Caco-2 (cell line): ENCODE data around the gene GDPD1. TPM values are rescaled to one million over a fixed set of nuclear protein-coding genes. Genes with fewer than 3 reads are reported as not detected.
"Not testable (repeated sequence)": the region's sequence is repeated elsewhere in the genome, so short reads cannot be mapped to it uniquely, and the experiment has no call there.

ENCODE experiments used
- BruUV-seq: library from RNA; stranded (reverse); fragments of 400-500 nt; replicated peaks from 2 replicates; lab custom pipeline; 2021; lab: Mats Ljungman, UMichigan
- CTCF ChIA-PET: fragments of 300-600 bp; sonication (Branson Sonifier 250); formaldehyde crosslinking; loops from one replicate; lab custom pipeline; 2022; ENCODE audit warnings: antibody characterized with exemption; lab: Charles Lee
- POLR2A ChIA-PET: fragments of 300-600 bp; sonication (Branson Sonifier 250); formaldehyde crosslinking; loops from one replicate; lab custom pipeline; 2022; ENCODE audit warnings: antibody characterized with exemption; lab: Charles Lee
- DNase-seq, 2 experiments: peaks; one replicate each; pipeline versions ENCODE4 v3.0.0 to v3.0.0-alpha.2; 2020 to 2022
- H3K27me3 ChIP-seq: replicated peaks from 2 replicates; pipeline ENCODE4 v1.6.0; 2011; ENCODE audit warnings: low read length; ENCODE audit not compliant: control insufficient read depth, insufficient read depth
- H3K36me3 ChIP-seq: 2 replicates; pipeline ENCODE4 v1.5.1; 2011; ENCODE audit warnings: low read length; ENCODE audit not compliant: control insufficient read depth, insufficient read depth
- H3K4me1 ChIP-seq: fragments of 250-450 bp; sonication (Bioruptor Pico); 2 replicates; pipeline ENCODE4 v1.5.1; 2020; ENCODE audit warnings: mild to moderate bottlenecking
- H3K4me3 ChIP-seq: 2 replicates; pipeline ENCODE4 v1.5.1; 2011; ENCODE audit warnings: low read depth, mild to moderate bottlenecking, control low read depth, low read length
- H3K9me3 ChIP-seq: fragments of 250-450 bp; sonication (Bioruptor Pico); 2 replicates; pipeline ENCODE4 v1.5.1; 2020; ENCODE audit warnings: mild to moderate bottlenecking, moderate library complexity
- H3K27ac Mint-ChIP-seq: one replicate; pipeline ENCODE4 v1.8.0; 2022; ENCODE audit warnings: mixed read lengths; ENCODE audit not compliant: unreplicated experiment
- H3K27me3 Mint-ChIP-seq: one replicate; pipeline ENCODE4 v1.8.0; 2022; ENCODE audit warnings: mixed read lengths; ENCODE audit not compliant: insufficient read depth, unreplicated experiment
- H3K36me3 Mint-ChIP-seq: one replicate; pipeline ENCODE4 v1.8.0; 2022; ENCODE audit warnings: mild to moderate bottlenecking, mixed read lengths; ENCODE audit not compliant: insufficient read depth, unreplicated experiment
- H3K4me1 Mint-ChIP-seq: one replicate; pipeline ENCODE4 v1.8.0; 2022; ENCODE audit warnings: low read depth, mixed read lengths; ENCODE audit not compliant: unreplicated experiment
- H3K4me3 Mint-ChIP-seq: one replicate; pipeline ENCODE4 v1.8.0; 2022; ENCODE audit warnings: mild to moderate bottlenecking, moderate library complexity, mixed read lengths; ENCODE audit not compliant: unreplicated experiment
- H3K9me3 Mint-ChIP-seq: one replicate; pipeline ENCODE4 v1.8.0; 2022; ENCODE audit warnings: mixed read lengths; ENCODE audit not compliant: unreplicated experiment
- CTCF ChIP-seq, 2 experiments: fragments of 200-600 bp in 1 of 2; IDR thresholded peaks; 1 replicate in 1 of 2; 2 replicates in 1 of 2; pipeline versions ENCODE4 v1.5.1 to v1.8.0; 2011 to 2022; ENCODE audit warnings: antibody characterized with exemption in 1 of 2, control low read depth in 1 of 2, inconsistent platforms in 1 of 2, low read depth in 1 of 2, low read length in 1 of 2, mild to moderate bottlenecking in 1 of 2, moderate library complexity in 1 of 2; ENCODE audit not compliant: insufficient read depth in 1 of 2, severe bottlenecking in 1 of 2, unreplicated experiment in 1 of 2
- intact Hi-C: fragments of 100-400 bp; cut with micrococcal nuclease; formaldehyde crosslinking; loops from one replicate; pipeline ENCODE4 v1.10.0; 2022; ENCODE audit not compliant: unreplicated experiment
- total RNA-seq: library from RNA; stranded (reverse); gene quantifications from 2 replicates; pipeline ENCODE4 v1.2.3, GENCODE V29; 2022

GDPD1 gene
- total RNA-seq, 1 experiment from 2014 or later: 1.2 TPM

- Mint-ChIP-seq H3K27me3 (no peaks in the 10 kb centered on the region), H3K4me1 (peaks cover 7% of the 10 kb centered on the region), H3K4me3 (peak overlapping the region; percentile 50), H3K36me3 (peaks cover 13% of the 10 kb centered on the region), H3K9me3 (no peaks in the 10 kb centered on the region), H3K27ac (peak overlapping the region; percentile 55)
- no peak for TF ChIP-seq CTCF (IDR thresholded peaks at IDR 0.05; ENCODE audit: insufficient read depth in 1 of 2, low read depth in 1 of 2, low read length in 1 of 2, severe bottlenecking in 1 of 2, unreplicated experiment in 1 of 2)
- Histone ChIP-seq H3K4me1 (peaks cover 19% of the 10 kb centered on the region), H3K27me3 (no peaks in the 10 kb centered on the region), H3K4me3 (no peak overlapping the region), H3K36me3 (no peaks in the 10 kb centered on the region), H3K9me3 (no peaks in the 10 kb centered on the region)
- peak; percentile 77 to 80 for DNase-seq
- ChIA-PET POLR2A (no interaction called here), CTCF (interaction anchor here (0.6 to 1.1 kb wide), 3 partner anchors 8 to 675 kb away, joined by 3 to 5 read pairs (median 3); partner anchors contain the start of gene RNFT1)
- BruUV-seq: no TSS peak
- intact Hi-C loops: loop anchor here (2.0 kb wide), 1 partner anchor 69 kb away; the partner anchor contains the start of gene GDPD1
Measured at GRCh38 chr17:59289981-59290301, 69.6 kb downstream of the GDPD1 start.

GRCh38 chr17:59290302-59290998 is 70.1 kb downstream of the GDPD1 start:
- POLR2A ChIA-PET, H3K9me3 Mint-ChIP-seq, H3K36me3 ChIP-seq, H3K27me3 ChIP-seq, H3K27me3 Mint-ChIP-seq, H3K4me3 ChIP-seq, H3K9me3 ChIP-seq, H3K4me1 Mint-ChIP-seq, BruUV-seq: not testable (repeated sequence)
- Mint-ChIP-seq H3K27ac (peak overlapping the region; percentile 55), H3K4me3 (peak overlapping the region; percentile 50), H3K36me3 (peaks cover 13% of the 10 kb centered on the region)
- peak; percentile 50 to 82 for DNase-seq
- CTCF ChIA-PET: interaction anchor here (1.0 kb wide), 1 partner anchor 20 kb away, joined by 3 read pairs; no protein-coding TSS in a partner anchor
- H3K4me1 ChIP-seq: peaks cover 19% of the 10 kb centered on the region
- intact Hi-C loops: loop anchor here (2.0 kb wide), 1 partner anchor 70 kb away; the partner anchor contains the start of gene GDPD1

- H3K9me3 Mint-ChIP-seq: no peaks in the 10 kb centered on the region
- H3K36me3 Mint-ChIP-seq: peaks cover 13% of the 10 kb centered on the region
- POLR2A ChIA-PET: no interaction called here
- DNase-seq: no peak
- Histone ChIP-seq H3K27me3 (no peaks in the 10 kb centered on the region), H3K4me3 (no peak overlapping the region), H3K9me3 (no peaks in the 10 kb centered on the region), H3K36me3 (no peaks in the 10 kb centered on the region), H3K4me1 (peaks cover 23% of the 10 kb centered on the region)
- H3K27ac Mint-ChIP-seq: no peak overlapping the region
- intact Hi-C loops: no loop called here
- no peak for TF ChIP-seq CTCF (IDR thresholded peaks at IDR 0.05; ENCODE audit: insufficient read depth in 1 of 2, low read depth in 1 of 2, low read length in 1 of 2, severe bottlenecking in 1 of 2, unreplicated experiment in 1 of 2)
- H3K4me1 Mint-ChIP-seq: peaks cover 7% of the 10 kb centered on the region
- no TSS peak for BruUV-seq
- H3K4me3 Mint-ChIP-seq: no peak overlapping the region
- CTCF ChIA-PET: no interaction called here
- H3K27me3 Mint-ChIP-seq: no peaks in the 10 kb centered on the region
Measured at GRCh38 chr17:59292174-59292523, 71.8 kb downstream of the GDPD1 start.
